EH (cell line): ENCODE measurements around the gene SIAH2.

Experiments used
- DNase-seq: peaks from one replicate; pipeline ENCODE4 v3.0.0-alpha.2; 2015; ENCODE audit warnings: low read depth

SIAH2 gene

DNA sequence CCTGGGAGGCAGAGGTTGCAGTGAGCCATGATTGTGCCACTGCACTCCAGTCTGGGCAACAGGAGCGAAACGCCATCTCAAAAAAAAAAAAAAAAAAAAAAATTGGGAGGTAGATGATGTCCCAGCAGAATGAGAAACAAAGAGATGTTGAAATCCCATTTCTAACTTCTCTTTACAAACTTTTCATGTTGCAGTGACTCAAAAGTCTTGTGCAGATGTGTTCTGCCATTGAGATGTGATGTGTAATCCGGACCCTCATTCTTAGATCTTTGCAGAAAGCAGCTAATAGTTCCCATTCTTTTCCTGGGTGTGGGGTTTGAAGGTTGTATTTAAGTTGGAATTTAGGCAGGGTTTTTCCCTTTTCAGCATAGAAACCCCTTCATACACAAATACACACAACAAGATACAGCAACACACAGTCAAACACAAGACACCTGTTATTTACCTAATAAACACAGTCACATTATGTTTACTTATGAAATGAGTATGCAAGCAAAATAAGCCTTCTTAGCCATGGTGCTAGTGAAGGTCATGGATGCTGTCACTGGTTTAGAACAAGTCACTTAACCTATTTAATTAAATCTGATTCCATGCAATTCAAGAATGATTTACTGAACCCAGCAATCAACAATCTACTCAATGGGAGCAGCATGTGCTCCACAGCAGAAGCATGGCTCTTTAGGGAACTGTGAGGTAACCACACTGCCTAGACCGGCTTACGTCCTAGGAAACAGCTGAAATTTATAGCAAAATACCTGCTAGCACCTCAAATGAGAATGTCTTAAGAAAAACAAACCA, 14.9 kb downstream of the SIAH2 start:
- no peak for DNase-seq

DNA sequence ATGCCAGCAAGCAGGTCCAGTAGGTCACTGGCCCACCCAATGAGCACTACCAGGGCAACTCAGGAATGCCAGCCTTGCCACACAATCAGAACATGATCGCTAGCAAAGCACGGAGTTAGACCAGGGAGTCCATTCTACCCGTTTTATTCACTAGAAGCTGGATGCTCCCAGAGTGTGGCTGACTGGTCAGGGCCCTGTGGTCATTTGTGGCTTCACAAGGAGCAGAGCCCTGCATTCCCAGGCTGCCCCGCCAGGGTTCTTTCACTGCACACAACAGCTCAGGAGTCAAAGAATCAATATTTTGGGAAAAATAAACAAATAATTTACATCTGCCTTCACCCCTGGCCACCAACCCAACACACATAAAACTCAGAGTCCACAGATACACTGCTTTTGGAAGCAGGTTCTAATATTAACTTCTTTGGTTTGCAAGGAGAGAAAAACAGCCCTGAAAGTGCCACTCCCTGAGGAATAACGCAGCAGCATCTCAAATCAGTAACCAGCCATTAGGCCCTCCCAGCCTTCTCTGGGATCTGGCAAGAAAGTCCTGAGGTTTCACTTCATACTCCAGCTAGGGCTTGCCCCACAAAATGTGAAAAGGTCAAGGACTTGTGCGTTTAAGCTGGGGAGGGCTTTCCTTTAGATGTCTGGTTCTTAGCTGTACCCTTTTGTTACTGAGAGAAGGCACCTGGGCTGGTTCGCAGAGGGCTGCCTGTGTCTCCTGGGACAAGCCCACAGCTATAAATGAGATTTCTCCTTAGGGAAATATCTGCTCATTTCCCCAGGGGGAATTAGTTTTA, 16.0 kb downstream of the SIAH2 start:
- no peak for DNase-seq

DNA sequence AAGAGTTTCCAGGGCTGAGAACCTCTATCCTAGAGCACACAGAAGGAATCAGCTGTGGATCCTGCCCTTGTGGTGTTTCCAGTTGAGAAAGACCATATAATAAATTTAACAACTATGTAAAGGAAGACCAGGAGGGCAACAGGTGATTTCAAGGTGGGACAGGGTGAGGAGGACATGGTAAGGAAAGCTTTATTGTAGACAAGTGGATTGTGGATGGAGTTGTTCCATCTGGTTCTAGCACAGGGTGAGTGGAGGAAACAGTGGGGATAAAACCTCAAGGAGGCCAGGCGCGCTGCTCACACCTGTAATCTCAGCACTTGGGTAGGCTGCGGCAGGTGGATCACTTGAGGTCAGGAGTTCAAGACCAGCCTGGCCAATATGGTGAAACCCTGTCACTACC, 17.1 kb downstream of the SIAH2 start:
- no peak for DNase-seq

DNA sequence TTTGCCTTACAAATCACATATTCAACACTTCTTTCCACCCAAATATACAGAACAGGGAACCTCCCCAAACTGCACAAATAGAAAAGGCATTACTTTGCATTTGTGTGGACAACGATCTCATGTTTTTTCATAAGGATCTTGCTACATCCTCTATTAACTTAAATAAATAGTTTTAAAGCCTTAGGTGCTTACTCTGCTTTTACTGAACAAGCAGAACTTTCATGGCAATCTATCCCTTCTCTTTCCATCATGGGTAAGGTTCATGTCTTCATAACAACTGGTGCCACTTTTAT, 18.1 kb downstream of the SIAH2 start:
- DNase-seq, result no peak

DNA sequence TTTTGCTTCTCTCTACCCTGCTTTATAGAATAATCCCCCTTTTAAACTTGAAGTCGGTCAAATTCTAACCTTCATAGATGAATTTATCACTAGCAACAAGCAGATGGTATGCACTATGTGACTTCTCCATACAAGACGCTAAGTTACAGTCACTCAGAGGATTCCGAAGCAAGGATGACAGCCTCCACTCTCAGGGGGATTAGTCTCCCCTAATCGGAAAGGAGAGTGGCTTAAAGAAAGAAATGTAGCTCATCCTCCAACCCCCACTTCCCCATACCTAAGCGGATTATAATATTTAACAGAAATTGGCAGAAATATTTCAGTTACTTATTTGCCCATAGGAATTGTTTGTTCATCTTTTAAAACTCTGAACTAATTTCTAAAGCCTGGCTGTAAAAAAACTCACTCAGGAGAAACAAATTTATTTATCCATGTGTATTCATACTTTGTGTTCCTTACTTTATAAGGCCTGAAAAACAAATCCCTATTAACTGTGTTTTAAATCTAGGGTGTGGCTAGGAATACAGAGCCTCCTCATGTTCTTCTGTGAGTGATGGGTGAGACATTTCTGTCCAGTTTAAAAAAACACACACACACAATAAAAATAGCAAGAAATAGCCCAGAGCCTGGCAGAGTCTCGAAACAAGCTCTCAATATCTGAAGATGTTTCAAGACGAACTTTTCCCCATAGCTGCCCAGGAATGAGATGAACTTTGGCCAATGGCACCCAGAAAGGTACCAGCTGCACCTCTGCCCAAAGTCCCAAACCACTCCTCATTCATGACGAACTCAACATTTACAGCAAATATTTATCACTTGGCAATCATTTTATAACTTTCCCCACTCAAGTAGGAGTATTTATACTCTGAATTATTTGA, 18.7 kb downstream of the SIAH2 start:
- no peak for DNase-seq

DNA sequence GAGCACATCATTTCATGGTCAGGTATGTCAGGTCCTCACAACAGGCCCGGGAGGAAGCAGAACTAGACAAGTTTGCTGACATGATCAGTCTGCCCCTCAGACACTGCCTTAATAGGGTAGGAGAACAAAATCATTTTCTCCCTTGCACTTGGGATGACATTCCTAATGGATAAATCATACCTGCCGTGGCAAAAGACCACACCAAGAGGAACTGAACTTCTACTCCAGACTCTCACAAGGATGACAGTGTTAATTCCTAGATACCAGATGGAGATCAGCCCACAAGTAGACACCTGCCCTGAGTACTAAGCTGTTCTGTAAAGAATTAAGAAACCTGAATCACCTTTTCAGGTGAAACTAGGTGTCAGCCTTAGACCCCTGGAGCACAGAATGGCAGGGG, 19.5 kb downstream of the SIAH2 start:
- peak; percentile 81 for DNase-seq

DNA sequence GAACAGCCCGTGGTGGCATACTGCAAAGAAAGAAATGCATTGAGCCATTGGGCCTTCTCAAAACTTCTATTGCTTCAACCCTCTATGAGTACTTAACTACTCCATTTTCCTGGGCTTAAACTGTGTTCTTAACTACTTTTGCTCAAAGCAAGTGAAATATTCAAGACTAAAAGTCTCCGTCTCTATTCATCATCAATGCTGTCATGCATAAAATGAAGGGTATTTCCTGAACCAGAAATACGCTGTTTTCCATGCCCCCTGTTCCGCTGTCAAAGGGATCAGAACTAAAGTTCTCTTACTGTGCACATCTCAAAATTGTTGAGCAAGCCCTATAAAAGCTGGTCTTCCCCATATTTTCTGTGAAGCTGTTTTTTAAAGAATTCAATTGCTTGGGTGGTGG, 20.3 kb downstream of the SIAH2 start:
- no peak for DNase-seq

DNA sequence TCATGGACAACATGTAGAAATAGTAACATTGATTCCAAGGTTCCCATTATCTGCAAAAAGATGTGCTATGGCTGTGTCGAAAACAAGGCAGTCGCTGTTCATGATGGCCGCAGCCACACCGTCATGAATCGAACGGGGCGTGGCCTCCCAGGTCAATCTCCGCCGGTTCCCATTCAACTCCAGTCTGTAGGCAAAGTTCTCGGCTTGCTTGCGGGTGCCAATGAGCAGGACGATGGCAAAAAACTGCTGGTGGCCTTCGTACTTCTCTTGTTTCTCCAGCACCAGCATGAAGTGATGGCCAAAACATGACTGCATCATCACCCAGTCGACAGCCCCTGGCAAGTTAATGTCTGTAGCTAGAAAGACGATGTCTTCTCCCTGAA, 20.8 kb downstream of the SIAH2 start:
- no peak for DNase-seq

DNA sequence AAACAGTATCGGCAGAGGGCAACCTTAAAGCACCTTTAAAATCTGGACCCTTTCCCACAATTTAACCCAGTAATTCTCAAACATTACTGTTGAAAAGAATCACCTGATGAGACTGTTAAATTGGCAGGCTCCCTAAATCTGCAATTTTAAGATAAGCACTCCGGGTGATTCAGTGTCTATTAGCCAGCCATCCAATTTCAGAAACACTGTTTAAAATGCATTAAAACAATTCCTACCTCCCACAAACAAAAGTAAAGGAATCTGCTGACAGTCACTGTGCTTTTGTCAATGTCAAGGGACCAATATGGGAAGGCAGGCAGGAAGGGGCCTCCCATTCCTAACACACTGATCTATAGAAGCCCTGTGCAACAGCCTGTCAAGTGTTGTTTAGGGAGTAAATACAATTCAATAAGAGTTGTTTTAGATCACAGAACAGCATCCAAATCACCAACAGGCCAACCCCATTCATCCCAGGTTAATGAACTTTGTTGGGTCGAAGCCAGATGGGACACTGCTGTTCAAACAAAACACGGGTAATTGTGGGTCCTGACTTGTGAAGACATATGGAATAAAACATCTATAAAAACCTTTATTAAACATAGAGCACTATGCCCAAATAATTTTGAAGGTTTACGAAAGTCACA, 21.4 kb downstream of the SIAH2 start:
- no peak for DNase-seq

DNA sequence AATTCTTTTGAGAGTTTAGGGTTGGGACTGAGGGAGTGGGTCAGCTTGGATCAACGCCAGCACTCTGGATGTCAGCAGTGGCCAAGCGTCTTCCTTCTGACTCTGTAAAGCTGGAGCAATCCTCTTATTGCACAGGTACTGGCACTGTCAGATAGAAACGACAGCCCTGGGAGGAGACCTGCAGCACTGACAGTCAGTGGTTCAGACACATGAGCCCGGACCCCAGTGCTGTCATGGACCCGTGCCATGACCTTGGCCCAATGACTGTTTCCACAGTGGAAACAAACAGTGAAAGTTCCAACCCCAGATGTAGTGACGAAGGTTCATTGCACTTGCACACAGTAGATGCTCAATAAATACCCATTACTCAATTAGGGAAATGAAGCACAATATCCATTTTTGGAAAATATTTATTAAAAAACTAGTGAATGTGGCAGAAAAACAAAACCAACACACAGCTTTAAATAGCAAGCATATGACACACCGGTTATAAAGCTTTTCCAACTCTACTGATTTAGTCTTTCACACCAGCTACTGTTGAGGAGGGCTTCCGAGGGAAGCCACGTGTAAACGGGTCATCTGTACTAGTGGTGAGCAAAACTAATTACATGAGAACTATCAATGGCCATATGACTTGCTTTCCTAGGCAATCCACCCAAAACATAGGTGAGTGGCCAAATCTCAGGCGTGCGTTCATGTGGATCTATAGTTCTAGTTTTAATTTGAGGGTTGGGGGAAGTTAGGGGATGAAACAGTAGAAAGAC, 22.1 kb downstream of the SIAH2 start:
- no peak for DNase-seq

DNA sequence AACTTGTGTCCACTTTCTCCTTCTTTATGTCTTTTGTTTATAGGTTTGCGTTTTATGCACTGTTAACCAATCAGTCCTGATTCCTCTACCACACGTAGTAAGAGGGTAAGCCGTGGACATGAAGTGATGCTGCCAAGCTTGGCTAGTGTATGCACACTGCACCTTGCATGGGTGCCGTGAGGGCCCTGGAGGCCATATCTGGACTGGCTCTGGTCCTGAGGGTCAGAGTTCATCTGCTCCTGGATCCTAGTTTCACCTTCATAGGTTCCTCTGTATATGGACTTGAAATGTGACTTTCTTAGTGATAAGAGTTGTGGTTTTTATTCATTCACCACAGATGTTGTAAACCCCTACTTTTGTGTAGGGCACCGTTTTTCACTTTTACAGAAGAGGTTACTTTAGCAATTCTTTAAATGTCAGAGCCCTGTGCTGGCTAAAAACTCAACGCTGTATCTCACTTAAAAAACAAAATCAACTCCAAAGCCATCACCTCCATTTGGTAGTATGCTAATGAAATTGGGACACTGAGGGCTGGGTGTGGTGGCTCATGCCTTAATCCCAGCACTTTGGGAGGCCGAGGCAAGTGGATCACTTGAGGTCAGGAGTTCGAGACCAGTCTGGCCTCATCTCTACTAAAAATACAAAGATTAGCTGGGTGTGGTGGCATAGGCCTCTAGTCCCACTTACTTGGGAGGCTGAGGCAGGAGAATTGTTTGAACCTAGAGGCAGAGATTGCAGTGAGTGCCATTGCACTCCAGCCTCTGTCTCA, 22.9 kb downstream of the SIAH2 start:
- no peak for DNase-seq

DNA sequence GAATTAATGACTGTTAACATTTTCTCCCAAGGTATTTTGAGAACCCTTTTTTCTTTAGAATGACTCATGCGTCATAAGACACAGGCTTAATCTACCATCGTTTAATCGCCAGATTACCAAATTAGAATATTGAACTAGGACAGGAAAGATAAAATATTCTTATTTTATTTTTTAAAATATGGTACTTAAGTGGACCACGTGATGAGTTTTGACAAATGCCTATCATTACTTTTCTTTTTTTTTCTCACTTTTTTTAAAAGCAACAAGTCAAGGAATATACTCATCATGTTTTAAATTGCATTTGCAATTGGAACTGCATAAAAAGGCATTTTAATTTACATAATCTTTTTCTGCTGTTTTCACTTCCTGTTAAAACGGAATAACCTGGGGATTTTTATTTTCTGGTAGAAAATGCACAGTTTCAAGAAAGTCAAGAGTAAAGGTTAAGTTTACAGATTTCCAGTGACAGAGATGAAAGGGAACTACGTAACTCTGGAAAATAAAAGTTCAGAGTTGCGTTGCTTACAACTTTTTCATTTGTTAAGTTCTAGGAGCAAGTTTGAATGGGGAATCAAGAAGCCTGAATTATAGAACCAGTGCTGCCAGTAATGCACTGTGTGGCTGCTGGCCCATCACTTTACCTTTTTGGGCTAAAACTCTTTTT, 23.6 kb downstream of the SIAH2 start:
- no peak for DNase-seq

DNA sequence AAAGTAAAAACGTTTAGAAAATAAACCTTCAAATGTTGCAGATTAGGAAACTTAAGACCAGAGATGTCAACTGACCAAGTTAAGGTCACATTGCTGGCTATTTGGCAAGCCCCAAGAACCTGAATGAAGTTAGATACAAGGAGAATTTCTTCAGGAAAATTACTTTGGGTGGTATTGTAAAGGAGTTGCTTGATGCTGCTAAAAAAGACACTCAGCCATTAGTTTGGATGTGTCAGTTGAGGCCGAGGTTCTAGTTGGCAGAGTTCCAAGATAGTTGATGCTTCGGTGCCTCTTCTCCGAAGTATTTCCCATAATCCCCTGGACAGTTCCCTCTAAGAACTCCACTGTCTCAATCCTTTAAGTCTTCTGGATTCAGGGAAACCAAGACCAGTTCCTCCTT, 24.3 kb downstream of the SIAH2 start:
- no peak for DNase-seq

DNA sequence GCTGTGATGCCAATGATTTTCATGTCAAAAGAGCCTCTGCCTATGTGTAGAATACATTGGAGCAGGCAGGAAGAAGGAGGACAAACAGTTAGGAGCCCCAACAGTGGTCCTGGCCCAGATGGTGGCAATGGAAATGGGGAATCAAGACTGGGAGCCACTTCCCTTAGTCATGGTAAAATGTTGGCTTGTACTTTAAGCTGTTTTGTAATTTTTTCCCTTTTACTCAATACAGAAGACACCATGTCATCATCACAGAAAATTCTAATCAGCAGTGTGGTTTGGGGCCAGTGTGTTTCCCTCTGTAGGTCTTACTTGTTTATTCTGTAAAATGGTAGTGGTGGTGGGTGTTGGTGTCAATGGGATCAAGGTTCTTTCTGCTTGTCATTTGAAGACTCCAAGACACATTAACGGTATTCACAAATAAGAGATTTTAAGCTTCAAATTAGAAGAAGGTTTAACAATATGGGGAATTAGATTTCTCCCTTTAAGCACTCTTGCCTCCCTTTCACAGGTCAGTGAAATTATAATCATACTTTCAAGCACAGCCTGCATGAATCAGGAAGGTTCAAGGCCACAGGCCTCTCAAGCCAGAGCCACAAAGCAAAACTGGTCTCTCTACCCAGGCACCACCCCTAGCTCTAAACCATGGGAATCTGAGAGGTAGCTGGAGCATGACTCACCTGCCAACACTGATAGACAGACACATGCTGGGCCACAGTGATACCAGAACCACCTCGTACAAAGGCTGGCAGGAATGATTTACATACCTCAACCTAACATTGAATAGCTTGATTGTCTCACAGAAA, 24.9 kb downstream of the SIAH2 start:
- DNase-seq, result peak; percentile 33

DNA sequence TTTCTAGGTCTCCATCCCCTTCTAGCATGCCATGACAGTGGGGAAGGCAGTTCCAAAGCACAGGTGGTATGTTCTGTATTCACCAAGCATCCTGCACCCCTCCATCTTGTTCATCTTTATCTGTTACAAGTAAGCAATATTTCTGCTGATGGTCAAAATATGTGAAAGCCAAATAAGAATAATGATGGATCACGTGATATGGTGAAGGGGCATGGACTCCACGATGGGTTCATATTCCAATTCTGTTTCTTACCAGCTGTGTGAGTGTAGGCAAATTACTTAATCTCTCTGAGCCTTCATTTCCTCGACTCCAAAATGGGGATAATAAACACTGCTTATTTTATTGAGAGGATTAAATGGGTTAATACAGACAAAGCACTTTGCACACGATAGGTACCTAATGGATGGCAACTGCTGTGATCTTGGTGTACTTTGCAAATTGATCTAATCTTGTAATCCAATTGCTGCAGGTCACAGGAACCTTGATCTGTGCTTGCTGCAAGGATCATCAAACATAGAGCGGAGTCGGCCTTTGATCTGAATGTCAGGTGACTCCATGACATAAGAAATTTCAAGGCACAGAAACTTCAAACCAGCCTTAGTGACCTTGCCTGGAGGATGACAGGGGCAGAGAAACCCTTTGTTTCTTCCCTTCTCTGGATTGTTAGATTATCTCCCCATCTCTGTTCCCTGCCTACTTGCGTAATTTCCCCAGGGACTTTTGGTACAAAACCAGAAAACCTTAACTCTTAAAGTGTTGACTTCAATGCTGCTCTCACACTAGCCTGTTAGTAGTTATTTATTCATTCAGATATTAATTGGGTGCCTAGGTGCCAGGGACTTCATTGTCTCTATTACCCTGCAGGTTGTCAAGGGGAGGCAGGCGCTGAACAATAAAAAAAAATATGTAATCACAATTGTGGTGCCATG, 25.8 kb downstream of the SIAH2 start:
- DNase-seq, result no peak

DNA sequence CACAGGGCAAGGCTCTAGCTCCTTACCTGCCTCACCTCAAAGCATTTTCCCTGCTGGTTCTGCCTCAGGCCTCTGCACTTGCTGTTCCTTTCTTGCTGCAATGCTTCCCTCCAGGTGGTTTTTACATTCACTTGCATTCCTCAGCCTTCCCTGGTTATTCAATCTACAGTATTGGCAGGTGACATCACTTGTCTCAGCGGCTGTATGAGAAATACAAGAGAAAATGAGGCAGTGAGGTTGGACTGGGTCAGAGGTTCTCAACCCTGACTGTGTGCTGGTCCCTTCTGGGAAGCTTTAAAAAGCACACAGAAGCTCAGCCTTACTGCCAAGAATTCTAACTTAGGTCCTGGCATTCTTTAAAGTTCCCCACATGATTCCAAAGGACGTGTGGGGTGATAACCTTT, 26.7 kb downstream of the SIAH2 start:
- DNase-seq, result no peak

DNA sequence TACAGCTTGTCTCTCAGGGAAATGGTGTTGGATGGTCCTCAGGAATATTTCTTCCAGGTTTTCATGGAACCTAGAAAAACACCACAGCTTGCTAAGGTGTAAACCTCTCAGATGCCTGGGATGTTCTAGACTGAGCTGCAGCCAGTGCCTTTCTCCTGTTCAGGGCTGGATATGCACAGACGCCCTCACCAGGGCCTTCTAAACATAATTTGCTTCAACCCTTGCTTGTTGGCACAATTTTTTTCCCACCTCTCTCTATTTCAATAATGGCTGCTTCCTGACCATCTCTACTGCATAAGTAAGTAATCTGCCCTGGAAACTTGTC, 28.2 kb downstream of the SIAH2 start:
- no peak for DNase-seq
